GM21360 (cell line): ENCODE results near the gene TPH2.

Experiments
- ATAC-seq: cut with Tn5 transposase; IDR thresholded peaks from one replicate; pipeline ENCODE4 v1.9.1; 2021; ENCODE audit warnings: mild to moderate bottlenecking, moderate library complexity; ENCODE audit not compliant: unreplicated experiment

TPH2 gene

GRCh38 chr12:71938728-71939385, at the start of gene TPH2:
Gene TPH2 (plus strand): TSS chr12:71938845. CDS start chr12:71938987, 142 bp downstream.
- peak; percentile 68 for ATAC-seq

- ATAC-seq = no peak
These were observed 48.2 kb upstream of the TPH2 start for GRCh38 chr12:71890475-71890874.

- no peak for ATAC-seq
These were observed 46.6 kb upstream of the TPH2 start for GRCh38 chr12:71892059-71892458.

GRCh38 chr12:71896205-71896882, 42.3 kb upstream of the TPH2 start:
- no peak for ATAC-seq

GRCh38 chr12:71900091-71900490, 38.6 kb upstream of the TPH2 start:
- ATAC-seq = no peak

GRCh38 chr12:71904629-71905028, 34.0 kb upstream of the TPH2 start:
- ATAC-seq = no peak

- peak; percentile 81 for ATAC-seq
These were observed 3.1 kb upstream of the TPH2 start for GRCh38 chr12:71935594-71935993.

- ATAC-seq = no peak
These were observed 1.4 kb downstream of the TPH2 start for GRCh38 chr12:71940068-71940467.

GRCh38 chr12:71941174-71941573, 2.5 kb downstream of the TPH2 start:
- no peak for ATAC-seq

GRCh38 chr12:71942259-71942658, 3.6 kb downstream of the TPH2 start:
- ATAC-seq = no peak

- ATAC-seq = no peak
These were observed 4.1 kb downstream of the TPH2 start for GRCh38 chr12:71942703-71943102.

GRCh38 chr12:71945121-71945520, 6.5 kb downstream of the TPH2 start:
- ATAC-seq = no peak

GRCh38 chr12:71945883-71946282, 7.2 kb downstream of the TPH2 start:
- ATAC-seq = no peak

GRCh38 chr12:71947645-71948105, 9.0 kb downstream of the TPH2 start:
- ATAC-seq = no peak

GRCh38 chr12:71948390-71948789, 9.7 kb downstream of the TPH2 start:
- no peak for ATAC-seq

GRCh38 chr12:71949646-71950045, 11.0 kb downstream of the TPH2 start:
- ATAC-seq = no peak

- ATAC-seq = no peak
These were observed 11.8 kb downstream of the TPH2 start for GRCh38 chr12:71950404-71950803.

GRCh38 chr12:71950819-71951218, 12.2 kb downstream of the TPH2 start:
- no peak for ATAC-seq

- ATAC-seq = no peak
These were observed 15.6 kb downstream of the TPH2 start for GRCh38 chr12:71954083-71954778.

GRCh38 chr12:71954861-71955260, 16.2 kb downstream of the TPH2 start:
- ATAC-seq = no peak

GRCh38 chr12:71955970-71956369, 17.3 kb downstream of the TPH2 start:
- no peak for ATAC-seq

- ATAC-seq = no peak
These were observed 19.4 kb downstream of the TPH2 start for GRCh38 chr12:71958056-71958455.
